HepG2 (cell line): ENCODE measurements around the gene ZNF277. TPM values are rescaled to one million over a fixed set of nuclear protein-coding genes. Genes with fewer than 3 reads are reported as not detected.
A peak's percentile ranks its signal among the peaks of the same experiment; 100 is the strongest.

Experiments
- AFF4 ChIP-seq: sonication (generic); formaldehyde crosslinking; IDR thresholded peaks from 2 replicates; pipeline ENCODE4 v1.4.0; 2020; ENCODE audit warnings: missing genetic modification reagents
- BRD4 ChIP-seq: sonication (generic); formaldehyde crosslinking; IDR thresholded peaks from 2 replicates; pipeline ENCODE4 v1.4.0; 2020; ENCODE audit warnings: missing genetic modification reagents
- DR1 ChIP-seq: sonication (generic); formaldehyde crosslinking; IDR thresholded peaks from 2 replicates; pipeline ENCODE4 v1.8.0; 2021; ENCODE audit warnings: mild to moderate bottlenecking, missing genetic modification reagents, inconsistent platforms
- FOXA1 ChIP-seq, 2 experiments: fragments of 450-650 bp in 1 of 2; sonication (generic) in 1 of 2; formaldehyde crosslinking in 1 of 2; IDR thresholded peaks; 2 replicates each; pipeline versions ENCODE4 v1.4.0 to v1.6.1; 2016 to 2020; ENCODE audit warnings: missing genetic modification reagents in 1 of 2
- FOXO1 ChIP-seq: sonication (generic); formaldehyde crosslinking; IDR thresholded peaks from 2 replicates; pipeline ENCODE4 v1.4.0; 2020; ENCODE audit warnings: missing genetic modification reagents
- HOMEZ ChIP-seq: IDR thresholded peaks from 2 replicates; pipeline ENCODE4 v1.6.1; 2016; ENCODE audit warnings: low read depth
- LCORL ChIP-seq, 2 experiments: fragments of 450-650 bp in 1 of 2; sonication (generic) in 1 of 2; formaldehyde crosslinking in 1 of 2; IDR thresholded peaks; 2 replicates each; pipeline versions ENCODE4 v1.5.0 to v1.6.1; 2017 to 2020; ENCODE audit warnings: antibody characterized with exemption in 1 of 2, missing genetic modification reagents in 1 of 2
- MIXL1 ChIP-seq: IDR thresholded peaks from 2 replicates; pipeline ENCODE4 v1.6.1; 2016
- NCOR1 ChIP-seq: fragments of 200-600 bp; sonication (generic); IDR thresholded peaks from 2 replicates; pipeline ENCODE4 v1.7.0; 2017; ENCODE audit warnings: antibody characterized with exemption, low read length, borderline replicate concordance
- SOX5 ChIP-seq: IDR thresholded peaks from 2 replicates; pipeline ENCODE4 v1.6.1; 2016; ENCODE audit warnings: borderline replicate concordance
- TEAD3 ChIP-seq: optimal IDR thresholded peaks from 2 replicates; pipeline ENCODE3; 2016; ENCODE audit warnings: borderline replicate concordance
- ZNF326 ChIP-seq: sonication (generic); formaldehyde crosslinking; IDR thresholded peaks from 2 replicates; pipeline ENCODE4 v1.4.0; 2020; ENCODE audit warnings: missing genetic modification reagents, borderline replicate concordance
- ZNF530 ChIP-seq: sonication (generic); formaldehyde crosslinking; IDR thresholded peaks from 2 replicates; pipeline ENCODE4 v1.5.0; 2020; ENCODE audit warnings: low read depth, mild to moderate bottlenecking, missing genetic modification reagents
- ZNF556 ChIP-seq: sonication (generic); formaldehyde crosslinking; IDR thresholded peaks from 2 replicates; pipeline ENCODE4 v1.4.0; 2020; ENCODE audit warnings: mild to moderate bottlenecking, missing genetic modification reagents, borderline replicate concordance
- polyA plus RNA-seq, 8 experiments: library from polyadenylated mRNA; depleted of rRNA in 3 of 8; stranded (reverse) in 7 of 8; unstranded in 1 of 8; fragments of >200 nt; fragmentation: Illumina TruSeq in 4 of 8; extraction: Trizol in 4 of 8; gene quantifications; 2 replicates each; pipeline versions ENCODE4 v1.2.1 to v1.2.3, GENCODE V29; 2011 to 2016; ENCODE audit warnings: low read depth in 4 of 8, missing spikeins in 1 of 8, mixed read lengths in 1 of 8; ENCODE audit not compliant: insufficient read depth in 1 of 8
- total RNA-seq, 5 experiments: library from RNA; depleted of rRNA; stranded (reverse); fragments of >200 nt; fragmentation: Illumina TruSeq; extraction: Trizol; gene quantifications; 2 replicates each; pipeline ENCODE4 v1.2.3, GENCODE V29; 2016; ENCODE audit warnings: low read depth in 1 of 5
- TF ChIP-seq, protein P1 (sequence below): sonication (generic); formaldehyde crosslinking; conservative IDR thresholded peaks from 2 replicates; pipeline ENCODE4 v1.8.0; 2022; ENCODE audit warnings: mild to moderate bottlenecking, moderate library complexity, missing genetic modification reagents
- TF ChIP-seq, protein P2 (sequence below): sonication (generic); formaldehyde crosslinking; IDR thresholded peaks from 2 replicates; pipeline ENCODE4 v1.4.0; 2020; ENCODE audit warnings: mild to moderate bottlenecking, missing genetic modification reagents
- TF ChIP-seq, protein P3 (sequence below): sonication (generic); formaldehyde crosslinking; IDR thresholded peaks from 2 replicates; pipeline ENCODE4 v1.4.0; 2020; ENCODE audit warnings: missing genetic modification reagents

Gene ZNF277
- total and polyA plus RNA-seq, 2 of the 13 experiments (the other 11 are each of a cell fraction or from before 2014, with no cell fraction given): 29.1 to 30.1 TPM

DNA sequence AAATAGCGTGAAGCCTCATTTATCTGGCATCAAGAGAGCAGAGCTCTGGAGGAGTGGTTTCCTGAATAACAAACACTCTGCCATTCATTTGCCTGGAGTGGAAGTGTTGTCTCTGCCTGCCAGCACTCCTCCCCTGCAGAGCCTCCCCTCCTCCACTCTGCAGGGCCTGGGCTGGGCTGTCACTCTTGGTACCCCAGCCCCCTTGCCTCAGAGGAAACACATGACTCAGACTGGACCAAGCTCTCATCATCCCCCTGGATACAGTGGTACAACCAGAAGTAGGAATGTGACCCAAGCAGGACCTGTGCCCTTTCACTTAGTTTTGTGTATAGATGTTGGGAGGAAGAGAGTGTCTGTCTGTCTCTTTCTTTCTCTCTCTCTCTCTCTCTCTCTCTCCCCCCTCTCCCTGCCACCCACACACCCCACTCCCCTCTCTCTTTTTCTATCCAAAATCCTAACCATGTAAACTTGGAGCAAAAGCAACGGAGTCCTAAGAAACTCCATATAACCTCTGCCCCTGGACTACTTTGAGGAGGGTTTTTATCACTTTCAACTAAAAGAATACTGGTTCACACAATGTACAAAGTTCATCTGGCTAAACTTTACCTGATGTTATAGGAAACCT is 44.2 kb upstream of the ZNF277 start (continued):
- TF ChIP-seq, protein P1, sequence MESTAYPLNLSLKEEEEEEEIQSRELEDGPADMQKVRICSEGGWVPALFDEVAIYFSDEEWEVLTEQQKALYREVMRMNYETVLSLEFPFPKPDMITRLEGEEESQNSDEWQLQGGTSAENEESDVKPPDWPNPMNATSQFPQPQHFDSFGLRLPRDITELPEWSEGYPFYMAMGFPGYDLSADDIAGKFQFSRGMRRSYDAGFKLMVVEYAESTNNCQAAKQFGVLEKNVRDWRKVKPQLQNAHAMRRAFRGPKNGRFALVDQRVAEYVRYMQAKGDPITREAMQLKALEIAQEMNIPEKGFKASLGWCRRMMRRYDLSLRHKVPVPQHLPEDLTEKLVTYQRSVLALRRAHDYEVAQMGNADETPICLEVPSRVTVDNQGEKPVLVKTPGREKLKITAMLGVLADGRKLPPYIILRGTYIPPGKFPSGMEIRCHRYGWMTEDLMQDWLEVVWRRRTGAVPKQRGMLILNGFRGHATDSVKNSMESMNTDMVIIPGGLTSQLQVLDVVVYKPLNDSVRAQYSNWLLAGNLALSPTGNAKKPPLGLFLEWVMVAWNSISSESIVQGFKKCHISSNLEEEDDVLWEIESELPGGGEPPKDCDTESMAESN (CRISPR knock-in tag): no peak
- TF ChIP-seq BRD4 (CRISPR knock-in tag): no peak
- TF ChIP-seq, protein P2, sequence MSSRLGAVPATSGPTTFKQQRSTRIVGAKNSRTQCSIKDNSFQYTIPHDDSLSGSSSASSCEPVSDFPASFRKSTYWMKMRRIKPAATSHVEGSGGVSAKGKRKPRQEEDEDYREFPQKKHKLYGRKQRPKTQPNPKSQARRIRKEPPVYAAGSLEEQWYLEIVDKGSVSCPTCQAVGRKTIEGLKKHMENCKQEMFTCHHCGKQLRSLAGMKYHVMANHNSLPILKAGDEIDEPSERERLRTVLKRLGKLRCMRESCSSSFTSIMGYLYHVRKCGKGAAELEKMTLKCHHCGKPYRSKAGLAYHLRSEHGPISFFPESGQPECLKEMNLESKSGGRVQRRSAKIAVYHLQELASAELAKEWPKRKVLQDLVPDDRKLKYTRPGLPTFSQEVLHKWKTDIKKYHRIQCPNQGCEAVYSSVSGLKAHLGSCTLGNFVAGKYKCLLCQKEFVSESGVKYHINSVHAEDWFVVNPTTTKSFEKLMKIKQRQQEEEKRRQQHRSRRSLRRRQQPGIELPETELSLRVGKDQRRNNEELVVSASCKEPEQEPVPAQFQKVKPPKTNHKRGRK (CRISPR knock-in tag): no peak
- peak; percentile 76; the same call in 1 of the 2 replicates for TF ChIP-seq NCOR1
- TF ChIP-seq ZNF326: no peak
- no peak for TF ChIP-seq ZNF556
- TF ChIP-seq, protein P3, sequence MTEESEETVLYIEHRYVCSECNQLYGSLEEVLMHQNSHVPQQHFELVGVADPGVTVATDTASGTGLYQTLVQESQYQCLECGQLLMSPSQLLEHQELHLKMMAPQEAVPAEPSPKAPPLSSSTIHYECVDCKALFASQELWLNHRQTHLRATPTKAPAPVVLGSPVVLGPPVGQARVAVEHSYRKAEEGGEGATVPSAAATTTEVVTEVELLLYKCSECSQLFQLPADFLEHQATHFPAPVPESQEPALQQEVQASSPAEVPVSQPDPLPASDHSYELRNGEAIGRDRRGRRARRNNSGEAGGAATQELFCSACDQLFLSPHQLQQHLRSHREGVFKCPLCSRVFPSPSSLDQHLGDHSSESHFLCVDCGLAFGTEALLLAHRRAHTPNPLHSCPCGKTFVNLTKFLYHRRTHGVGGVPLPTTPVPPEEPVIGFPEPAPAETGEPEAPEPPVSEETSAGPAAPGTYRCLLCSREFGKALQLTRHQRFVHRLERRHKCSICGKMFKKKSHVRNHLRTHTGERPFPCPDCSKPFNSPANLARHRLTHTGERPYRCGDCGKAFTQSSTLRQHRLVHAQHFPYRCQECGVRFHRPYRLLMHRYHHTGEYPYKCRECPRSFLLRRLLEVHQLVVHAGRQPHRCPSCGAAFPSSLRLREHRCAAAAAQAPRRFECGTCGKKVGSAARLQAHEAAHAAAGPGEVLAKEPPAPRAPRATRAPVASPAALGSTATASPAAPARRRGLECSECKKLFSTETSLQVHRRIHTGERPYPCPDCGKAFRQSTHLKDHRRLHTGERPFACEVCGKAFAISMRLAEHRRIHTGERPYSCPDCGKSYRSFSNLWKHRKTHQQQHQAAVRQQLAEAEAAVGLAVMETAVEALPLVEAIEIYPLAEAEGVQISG (CRISPR knock-in tag): no peak
- peak; percentile 58; the same call in 1 of the 2 replicates for TF ChIP-seq HOMEZ (CRISPR knock-in tag)
- TF ChIP-seq MIXL1: peak; percentile 28; the same call in 1 of the 2 replicates
- TF ChIP-seq TEAD3 (CRISPR knock-in tag): peak; percentile 86
- TF ChIP-seq SOX5 (CRISPR knock-in tag): peak; percentile 52; the same call in 1 of the 2 replicates
- 0 out of 2 replicates have a peak, but pooled peaks have one; percentile 17 for TF ChIP-seq LCORL (IDR thresholded peaks at IDR 0.05)
- no peak for TF ChIP-seq LCORL (CRISPR knock-in tag; IDR thresholded peaks at IDR 0.05)
- no peak for TF ChIP-seq FOXA1 (IDR thresholded peaks at IDR 0.05)
- TF ChIP-seq FOXA1 (CRISPR knock-in tag; IDR thresholded peaks at IDR 0.05): 0 out of 2 replicates have a peak, but pooled peaks have one; percentile 10
- peak; percentile 59; the same call in 1 of the 2 replicates for TF ChIP-seq FOXO1
- TF ChIP-seq DR1: no peak
- no peak for TF ChIP-seq AFF4 (CRISPR knock-in tag)
- no peak for TF ChIP-seq ZNF530
